Heart left ventricle (tissue), 16 donors: ENCODE measurements around the gene GNAT1. TPM values are rescaled to one million over a fixed set of nuclear protein-coding genes. Genes with fewer than 3 reads are reported as not detected.

Experiments
- ATAC-seq, 4 donors: fragments of 200-7000 bp; cut with Tn5 transposase; one replicate each; pipeline ENCODE4 v1.9.1; 2020 to 2022; ENCODE audit warnings: moderate library complexity in 4 of 4, mild to moderate bottlenecking in 3 of 4, moderate number of reproducible peaks in 1 of 4
- DNase-seq, 5 donors: peaks; one replicate each; pipeline ENCODE4 v3.0.0-alpha.2; 2020
- H3K27ac ChIP-seq, 12 donors: fragments of 200-600 bp; sonication (generic) in 4 of 12; one replicate each; pipeline versions ENCODE4 v1.5.0 to v1.8.0; 2016 to 2022; ENCODE audit warnings: mild to moderate bottlenecking in 2 of 12
- H3K27me3 ChIP-seq, 9 donors: fragments of 200-600 bp; sonication (generic) in 2 of 9; one replicate each; pipeline versions ENCODE4 v1.5.1 to v1.8.0; 2016 to 2022; ENCODE audit warnings: mild to moderate bottlenecking in 3 of 9
- H3K36me3 ChIP-seq, 9 donors: fragments of 200-600 bp; sonication (generic) in 2 of 9; one replicate each; pipeline versions ENCODE4 v1.5.0 to v1.8.0; 2018 to 2022; ENCODE audit warnings: mild to moderate bottlenecking in 2 of 9
- H3K4me1 ChIP-seq, 12 donors: fragments of 200-600 bp; sonication (generic) in 4 of 12; one replicate each; pipeline versions ENCODE4 v1.5.0 to v1.8.0; 2016 to 2022; ENCODE audit warnings: mild to moderate bottlenecking in 3 of 12
- H3K4me3 ChIP-seq, 12 donors: fragments of 200-600 bp; sonication (generic) in 4 of 12; one replicate each; pipeline versions ENCODE4 v1.5.0 to v1.8.0; 2017 to 2022; ENCODE audit warnings: mild to moderate bottlenecking in 9 of 12, moderate library complexity in 4 of 12
- H3K9me3 ChIP-seq, 12 donors: fragments of 200-600 bp; sonication (generic) in 4 of 12; one replicate each; pipeline versions ENCODE4 v1.5.0 to v1.8.0; 2016 to 2022; ENCODE audit warnings: mild to moderate bottlenecking in 1 of 12
- CTCF ChIP-seq, 12 donors: fragments of 200-600 bp; sonication (generic) in 4 of 12; IDR thresholded peaks; one replicate each; pipeline versions ENCODE4 v1.5.0 to v1.8.0; 2018 to 2022; ENCODE audit warnings: antibody characterized with exemption in 12 of 12, mild to moderate bottlenecking in 5 of 12
- POLR2A ChIP-seq, 2 donors: fragments of 450-650 bp; IDR thresholded peaks; one replicate each; pipeline ENCODE4 v1.6.1; 2017; ENCODE audit warnings: antibody characterized with exemption in 2 of 2, mild to moderate bottlenecking in 2 of 2, moderate library complexity in 2 of 2
- WGBS, 4 donors: extraction: QIAGEN DNeasy Blood & Tissue Kit in 2 of 4; methylation state at CpG; one replicate each; pipeline versions ENCODE4 v1.1.5 to v1.1.7; 2013 to 2018; 5-methylcytosine and 5-hydroxymethylcytosine counted together
- intact Hi-C, 10 donors: fragments of 100-400 bp; cut with DNase I; formaldehyde crosslinking; loops; one replicate each; pipeline versions ENCODE4 v1.11.1 to v1.14.2; 2022
- polyA plus RNA-seq, 2 donors: library from polyadenylated mRNA; stranded (reverse); fragments of 200-250 nt; gene quantifications; one replicate each; pipeline ENCODE4 v1.2.3, GENCODE V29; 2013
- total RNA-seq, 9 donors: library from RNA; depleted of rRNA in 2 of 9; stranded (reverse); fragments of >200 nt in 2 of 9; fragmentation: NEBNext Ultra II Directional in 3 of 9; extraction: Animal tissue kit (Norgen Biotek cat#: 25700) in 3 of 9; gene quantifications; one replicate each; pipeline versions ENCODE4 v1.1.0 to v1.2.4, GENCODE V29; 2016 to 2023
- donor health status: ischemic (EF 13 %, LVEDD 7.1; RV severe dilation, severe dysfunction).
- donor health status: healthy with polysubstance abuse.
- donor health status: DM: no; HTN: yes; CAD: no.
- donor health status: DM: no; HTN: no; CAD: no.
- donor health status: ischemic (EF 25% LVEDD 6.9; RV normal size, moderate dysfunction).
- donor health status: ischemic (EF 25% LVEDD 5.7; RV mildly dilated, moderate dysfunction).
- donor health status: healthy.
- donor health status: DM: yes; HTN: yes; CAD: no.
- donor health status: ischemic (EF 35%, LVEDD 5.7; RV mildly dilated, moderate dysfunction).
- donor health status: nonischemic (EF 11% LVEDD 7.7; RV severe dilation, severe dysfunction).
- donor health status: DM: yes; HTN: yes; CAD: no.
- donor health status: PGD.
- donor health status: ischemic (EF 29% LVEDD 5.4; RV normal size, mild dysfunction).
- donor health status: nonischemic (EF 23%, LVEDD 6.1; RV moderate dilation, normal function).

GNAT1 gene
- total and polyA plus RNA-seq, 11 donors, result 0.40 TPM; not detected in 10

DNA sequence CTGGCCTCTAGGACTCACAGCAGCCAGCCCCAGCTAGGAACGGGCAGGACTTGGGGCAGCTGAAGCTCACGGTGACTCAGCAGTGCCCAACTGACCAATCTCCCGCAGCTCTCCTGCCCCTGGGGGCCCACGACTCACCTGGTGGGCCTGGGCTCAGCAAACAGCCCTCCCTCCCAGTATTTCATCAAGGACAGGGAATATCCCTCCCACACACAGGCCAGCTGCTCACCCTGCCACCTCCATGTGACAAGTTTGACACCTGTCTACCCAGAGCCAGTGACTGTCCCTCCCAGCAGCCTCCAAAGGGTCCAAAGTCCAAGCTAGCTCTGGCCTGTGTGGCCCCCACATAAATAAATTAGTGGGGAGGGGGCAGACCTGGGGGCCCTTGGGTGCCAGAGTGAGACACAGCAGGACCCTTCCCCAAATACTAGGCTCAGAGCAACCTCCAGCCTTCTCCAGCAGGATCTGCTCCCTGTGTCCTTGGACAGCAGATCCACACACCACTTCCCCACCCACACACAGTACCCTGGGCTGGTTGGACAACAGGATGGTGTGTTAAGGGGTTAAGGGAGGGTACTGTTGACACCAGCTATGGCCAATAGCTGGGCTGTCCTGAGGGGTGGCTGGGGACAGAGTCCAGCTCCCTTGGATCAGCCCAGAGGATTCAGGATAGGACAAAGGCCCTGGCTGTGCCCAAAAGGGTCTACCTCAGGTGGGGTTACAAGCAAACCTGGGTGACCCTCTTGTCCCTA, 4.3 kb downstream of the GNAT1 start:
- intact Hi-C loops, result loop anchor here in 4 of 10 donors (2.0 to 10.0 kb wide), 4 partner anchors 31 to 349 kb away; no protein-coding TSS in a partner anchor
- TF ChIP-seq POLR2A (IDR thresholded peaks at IDR 0.05) (no peak), CTCF (IDR thresholded peaks at IDR 0.05) (no peak)
- WGBS, 4 donors, result 67 to 82% (median 69%) methylated on average over 4 of the region's 4 CpGs
- Histone ChIP-seq H3K36me3 (no peaks in the 10 kb centered on the region), H3K4me1 (peaks cover 3 to 25% (median 14%) of the 10 kb centered on the region in 12 donors), H3K27ac (no peak overlapping the region), H3K9me3 (no peaks in the 10 kb centered on the region), H3K27me3 (peaks cover 12 to 45% (median 21%) of the 10 kb centered on the region in 9 donors), H3K4me3 (no peak overlapping the region)
- no peak for ATAC-seq
- DNase-seq, result no peak

DNA sequence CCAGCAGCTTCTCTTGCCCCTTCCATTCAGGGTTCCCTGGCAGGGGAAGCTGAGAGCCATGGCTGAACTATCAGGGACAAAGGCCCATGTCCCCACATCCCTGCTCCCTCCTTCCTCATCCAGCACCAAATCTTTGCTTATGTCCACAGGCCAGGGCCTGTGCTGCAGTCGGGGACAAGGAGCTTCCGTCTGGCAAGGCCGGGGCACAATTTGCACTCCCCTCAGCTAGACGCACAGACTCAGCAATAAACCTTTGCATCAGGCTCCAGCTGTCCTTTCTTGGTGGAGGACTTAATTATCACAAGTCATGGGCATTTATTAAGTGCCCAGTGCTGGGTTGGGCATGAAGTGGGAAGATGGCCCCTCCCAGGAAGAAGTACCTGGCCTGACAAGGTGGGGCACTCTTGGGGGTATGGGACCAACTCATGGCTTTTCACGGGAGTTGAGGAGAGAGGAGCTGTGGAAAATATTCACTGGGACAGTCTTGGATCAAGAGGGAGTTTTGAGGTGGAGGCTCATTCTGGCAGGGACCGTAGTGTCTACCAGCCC, 4.9 kb downstream of the GNAT1 start:
- Histone ChIP-seq H3K27ac (no peak overlapping the region), H3K36me3 (no peaks in the 10 kb centered on the region), H3K27me3 (peaks cover 12 to 45% (median 23%) of the 10 kb centered on the region in 9 donors), H3K9me3 (no peaks in the 10 kb centered on the region), H3K4me3 (no peak overlapping the region), H3K4me1 (peaks cover 3 to 25% (median 14%) of the 10 kb centered on the region in 12 donors)
- no peak for ATAC-seq
- intact Hi-C loops, result loop anchor here in 2 of 10 donors (2.0 to 10.0 kb wide), 2 partner anchors 76 to 348 kb away; no protein-coding TSS in a partner anchor
- no peak for DNase-seq
- WGBS, 4 donors, result 73 to 86% (median 80%) methylated on average over 6 of the region's 6 CpGs
- TF ChIP-seq CTCF (IDR thresholded peaks at IDR 0.05) (no peak), POLR2A (IDR thresholded peaks at IDR 0.05) (no peak)

DNA sequence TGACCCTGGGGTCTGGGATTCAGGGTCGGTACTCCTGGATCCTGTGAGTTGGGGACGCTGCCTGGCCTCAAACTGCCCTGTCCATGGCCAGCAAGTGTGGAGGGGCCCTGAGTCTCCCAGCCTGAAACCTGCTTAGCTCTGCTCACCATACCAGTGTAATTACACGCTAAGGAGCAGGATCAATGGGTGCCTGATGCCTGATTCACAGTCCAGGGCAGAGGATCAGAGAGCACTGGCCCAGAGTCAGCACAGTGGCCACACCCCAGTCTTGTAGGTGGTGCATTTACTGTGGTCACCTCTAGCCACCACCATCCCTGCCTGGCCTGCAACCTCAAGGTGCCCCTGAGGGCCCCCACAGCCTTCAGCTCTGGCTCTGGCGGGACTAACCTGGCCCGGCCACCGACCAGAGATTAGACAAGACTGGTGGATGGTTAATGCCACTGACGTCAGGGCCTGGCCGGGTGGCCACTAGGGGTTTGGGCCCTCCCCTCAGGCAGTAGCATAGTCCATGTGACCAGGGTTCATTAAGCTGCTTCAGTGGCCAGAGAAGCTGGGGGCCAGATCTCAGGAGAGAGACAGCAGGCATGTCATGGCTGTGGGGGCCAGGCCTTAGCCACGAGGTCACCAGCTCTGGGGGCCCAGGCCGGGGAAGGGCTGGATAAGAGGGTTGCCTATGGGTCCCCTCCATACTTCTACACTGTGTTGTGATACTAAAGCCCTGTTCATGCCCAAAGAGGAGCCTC, 10.3 kb downstream of the GNAT1 start:
- Histone ChIP-seq H3K4me3 (no peak overlapping the region), H3K9me3 (no peaks in the 10 kb centered on the region), H3K27ac (no peak overlapping the region), H3K36me3 (no peaks in the 10 kb centered on the region), H3K27me3 (peaks cover 0 to 62% (median 16%) of the 10 kb centered on the region in 9 donors), H3K4me1 (peaks cover 0 to 28% (median 12%) of the 10 kb centered on the region in 12 donors)
- WGBS, 4 donors, result 66 to 77% (median 75%) methylated on average over 7 to 10 of the region's 10 CpGs
- ATAC-seq (no peak), DNase-seq (peak in 1 of 5 donors; percentile 56)
- TF ChIP-seq POLR2A (IDR thresholded peaks at IDR 0.05), result no peak
- no peak for TF ChIP-seq CTCF (IDR thresholded peaks at IDR 0.05)
- intact Hi-C loops, result no loop called here
